Smooth muscle cell (in vitro differentiated cells): Measurements from ENCODE around the gene CLCC1. TPM values are rescaled to one million over a fixed set of nuclear protein-coding genes. Genes with fewer than 3 reads are reported as not detected.
"Not testable (repeated sequence)": the region's sequence is repeated elsewhere in the genome, so short reads cannot be mapped to it uniquely, and the experiment has no call there.

Source experiments
- DNase-seq: peaks from one replicate; lab custom pipeline; 2025; ENCODE audit not compliant: unreplicated experiment; lab: John Stamatoyannopoulos, UW
- H2AFZ ChIP-seq: fragments of 200-600 bp; sonication (generic); 2 replicates; pipeline ENCODE4 v1.6.0; 2016; ENCODE audit warnings: antibody characterized with exemption, low read depth, mild to moderate bottlenecking
- H3F3A ChIP-seq: fragments of 200-600 bp; sonication (generic); 2 replicates; pipeline ENCODE4 v1.6.0; 2017; ENCODE audit warnings: antibody characterized with exemption, low read depth
- H3K27ac ChIP-seq: fragments of 200-600 bp; sonication (generic); 2 replicates; pipeline ENCODE4 v1.5.1; 2016; ENCODE audit warnings: low read depth, mild to moderate bottlenecking
- H3K27me3 ChIP-seq: fragments of 200-600 bp; sonication (generic); 2 replicates; pipeline ENCODE4 v1.6.1; 2016; ENCODE audit warnings: low read depth, mild to moderate bottlenecking
- H3K36me3 ChIP-seq: fragments of 200-600 bp; sonication (generic); 2 replicates; pipeline ENCODE4 v1.5.1; 2016; ENCODE audit warnings: low read depth
- H3K4me1 ChIP-seq: fragments of 200-600 bp; sonication (generic); 2 replicates; pipeline ENCODE4 v1.5.1; 2016; ENCODE audit warnings: low read depth
- H3K4me2 ChIP-seq: fragments of 200-600 bp; sonication (generic); 2 replicates; pipeline ENCODE4 v1.6.0; 2016; ENCODE audit warnings: mild to moderate bottlenecking
- H3K4me3 ChIP-seq: fragments of 200-600 bp; sonication (generic); 2 replicates; pipeline ENCODE4 v1.5.1; 2016; ENCODE audit warnings: mild to moderate bottlenecking
- H3K79me2 ChIP-seq: fragments of 200-600 bp; sonication (generic); 2 replicates; pipeline ENCODE4 v1.6.0; 2016; ENCODE audit warnings: low read depth, mild to moderate bottlenecking
- H3K9ac ChIP-seq: fragments of 200-600 bp; sonication (generic); 2 replicates; pipeline ENCODE4 v1.6.0; 2016; ENCODE audit warnings: low read depth
- H3K9me3 ChIP-seq: fragments of 200-600 bp; sonication (generic); replicated peaks from 2 replicates; pipeline ENCODE4 v1.5.1; 2016; ENCODE audit warnings: low read depth
- H4K20me1 ChIP-seq: fragments of 200-600 bp; sonication (generic); 2 replicates; pipeline ENCODE4 v1.6.0; 2016; ENCODE audit warnings: low read depth
- WGBS: methylation state at CpG from one replicate; pipeline ENCODE4 v1.1.7; 2016; ENCODE audit warnings: low lambda C conversion rate; 5-methylcytosine and 5-hydroxymethylcytosine counted together
- polyA plus RNA-seq: library from polyadenylated mRNA; unstranded; fragments of >200 nt; fragmentation: Nextera tagmentation; extraction: Ambion mirVana; gene quantifications from 2 replicates; pipeline ENCODE4 v1.2.1, GENCODE V29; 2016
- total RNA-seq: library from RNA; depleted of rRNA; stranded (reverse); fragments of >200 nt; gene quantifications from 2 replicates; pipeline ENCODE4 v1.2.3, GENCODE V29; 2014
- TF ChIP-seq, protein P1 (sequence below): fragments of 200-600 bp; sonication (generic); IDR thresholded peaks from 2 replicates; pipeline ENCODE4 v1.5.1; 2017; ENCODE audit warnings: borderline replicate concordance, mild to moderate bottlenecking, antibody characterized with exemption; ENCODE audit not compliant: insufficient read depth, poor library complexity, severe bottlenecking

CLCC1 gene
- 16.3 and 25.3 TPM in 2 replicates for total RNA-seq
- polyA plus RNA-seq, result 20.5 and 23.0 TPM in 2 replicates

DNA sequence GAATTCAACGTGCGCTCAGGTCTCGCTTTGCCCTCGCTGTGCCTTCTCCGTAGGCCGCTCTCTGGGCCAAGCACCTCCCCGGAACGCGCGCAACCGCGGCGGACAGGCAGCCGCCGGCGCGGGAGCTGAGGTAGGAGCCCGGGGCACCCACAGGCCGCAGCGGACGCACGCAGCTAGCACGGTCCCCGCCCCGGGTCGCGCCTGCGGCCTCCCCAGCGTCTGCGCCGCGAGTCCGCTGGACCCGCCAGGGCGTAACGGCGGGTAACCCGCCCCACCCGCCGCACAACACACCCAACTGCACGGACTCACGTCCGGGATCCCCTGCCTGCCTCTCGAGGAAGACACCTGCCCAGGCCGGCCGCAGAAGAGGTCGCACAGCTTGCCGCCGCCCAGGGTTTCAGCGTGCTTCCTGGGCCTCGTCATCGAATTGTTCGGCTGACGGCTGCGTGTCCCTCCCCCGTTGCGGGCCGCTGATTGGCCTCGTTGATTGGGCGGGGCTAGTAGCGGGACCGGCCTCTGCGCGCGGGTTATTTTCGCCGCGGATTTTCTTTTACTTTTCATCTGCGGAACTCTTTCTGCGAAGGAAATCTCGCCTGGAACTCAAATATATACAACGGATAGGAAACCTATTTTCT lies at the start of gene CLCC1:
Gene CLCC1 (minus strand): TSS at position 433 of the 635 bp plus-strand sequence. CDS start 13,047 bp downstream, outside the sequence.
- H3K9ac ChIP-seq, result peak within 1 kb of the TSS; percentile 81

DNA sequence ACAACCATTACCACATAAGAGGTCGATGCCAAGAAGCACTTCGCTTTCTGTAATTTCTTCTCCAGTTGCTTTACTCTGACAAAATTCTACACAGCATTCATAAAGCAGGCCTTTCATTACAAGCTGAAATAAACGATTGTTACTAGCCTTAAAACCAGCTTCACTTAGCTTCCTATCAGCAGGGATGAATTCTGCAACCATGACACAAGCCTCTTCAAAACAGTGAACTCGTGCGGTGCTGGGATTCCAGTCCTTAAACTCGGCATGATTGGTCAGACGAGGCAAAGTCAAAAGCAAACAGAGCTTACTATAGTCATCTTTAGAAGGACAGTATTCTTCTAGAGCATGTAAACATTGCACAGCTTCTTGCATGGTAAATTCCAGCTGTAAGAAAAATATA lies 48.1 kb upstream of the CLCC1 start:
- Histone ChIP-seq H3K4me3 (no peak overlapping the region), H3K79me2 (no peaks in the 10 kb centered on the region), H3K27me3 (no peaks in the 10 kb centered on the region), H3K27ac (no peak overlapping the region), H3K9me3 (no peaks in the 10 kb centered on the region), H4K20me1 (no peaks in the 10 kb centered on the region), H3K36me3 (peaks cover 2% of the 10 kb centered on the region), H2AFZ (no peak overlapping the region), H3K4me2 (no peak overlapping the region), H3F3A (no peaks in the 10 kb centered on the region), H3K9ac (no peak overlapping the region), H3K4me1 (no peaks in the 10 kb centered on the region)
- TF ChIP-seq, protein P1, sequence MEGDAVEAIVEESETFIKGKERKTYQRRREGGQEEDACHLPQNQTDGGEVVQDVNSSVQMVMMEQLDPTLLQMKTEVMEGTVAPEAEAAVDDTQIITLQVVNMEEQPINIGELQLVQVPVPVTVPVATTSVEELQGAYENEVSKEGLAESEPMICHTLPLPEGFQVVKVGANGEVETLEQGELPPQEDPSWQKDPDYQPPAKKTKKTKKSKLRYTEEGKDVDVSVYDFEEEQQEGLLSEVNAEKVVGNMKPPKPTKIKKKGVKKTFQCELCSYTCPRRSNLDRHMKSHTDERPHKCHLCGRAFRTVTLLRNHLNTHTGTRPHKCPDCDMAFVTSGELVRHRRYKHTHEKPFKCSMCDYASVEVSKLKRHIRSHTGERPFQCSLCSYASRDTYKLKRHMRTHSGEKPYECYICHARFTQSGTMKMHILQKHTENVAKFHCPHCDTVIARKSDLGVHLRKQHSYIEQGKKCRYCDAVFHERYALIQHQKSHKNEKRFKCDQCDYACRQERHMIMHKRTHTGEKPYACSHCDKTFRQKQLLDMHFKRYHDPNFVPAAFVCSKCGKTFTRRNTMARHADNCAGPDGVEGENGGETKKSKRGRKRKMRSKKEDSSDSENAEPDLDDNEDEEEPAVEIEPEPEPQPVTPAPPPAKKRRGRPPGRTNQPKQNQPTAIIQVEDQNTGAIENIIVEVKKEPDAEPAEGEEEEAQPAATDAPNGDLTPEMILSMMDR, result no peak
- WGBS, result 86% methylated on average over 7 of the region's 7 CpGs
- DNase-seq, result no peak

More for the DNA sequence above, at the start of gene CLCC1:
- no peaks in the 10 kb centered on the region for H3K9me3 ChIP-seq
- no peaks in the 10 kb centered on the region for H3F3A ChIP-seq
- peak within 1 kb of the TSS; percentile 82 for H3K27ac ChIP-seq
- H3K27me3 ChIP-seq, result no peaks in the 10 kb centered on the region
- peak within 1 kb of the TSS; percentile 92 for H2AFZ ChIP-seq
- TF ChIP-seq, protein P1, result no peak
- H4K20me1 ChIP-seq, result peaks cover 24% of the 10 kb centered on the region
- peaks cover 44% of the 10 kb centered on the region for H3K79me2 ChIP-seq
- peak within 1 kb of the TSS; percentile 72 for H3K4me3 ChIP-seq
- no peaks in the 10 kb centered on the region for H3K36me3 ChIP-seq
- peaks cover 9% of the 10 kb centered on the region for H3K4me1 ChIP-seq
- under 1% methylated on average over 44 of the region's 72 CpGs for WGBS
- peak within 1 kb of the TSS; percentile 85 for H3K4me2 ChIP-seq
- peak; percentile 82 for DNase-seq

DNA sequence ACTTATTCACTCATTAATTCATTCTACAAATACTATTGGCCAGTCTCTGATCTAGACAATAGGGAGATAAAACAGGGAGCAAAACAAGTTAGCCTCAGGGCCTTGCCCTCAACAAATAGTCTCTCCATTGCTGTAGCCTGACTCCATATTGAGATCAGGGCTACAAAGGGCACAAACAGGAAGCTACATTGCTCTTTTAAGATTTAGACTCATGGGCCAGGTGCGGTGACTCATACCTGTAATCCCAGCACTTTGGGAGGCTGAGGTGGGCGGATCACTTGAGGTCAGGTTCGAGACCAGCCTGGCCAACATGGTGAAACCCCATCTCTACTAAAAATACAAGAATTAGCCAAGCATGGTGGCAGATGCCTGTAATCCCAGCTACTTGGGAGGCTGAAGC lies 33.3 kb upstream of the CLCC1 start:
- H3K9me3 ChIP-seq, result peaks cover 17% of the 10 kb centered on the region
- H3K4me1 ChIP-seq, H3K4me3 ChIP-seq, H3K79me2 ChIP-seq, H3K27ac ChIP-seq, H3K9ac ChIP-seq, H3K27me3 ChIP-seq, DNase-seq, H3F3A ChIP-seq, H2AFZ ChIP-seq, H4K20me1 ChIP-seq, H3K4me2 ChIP-seq: not testable (repeated sequence)
- H3K36me3 ChIP-seq, result peaks cover 29% of the 10 kb centered on the region
- 95% methylated on average over 3 of the region's 3 CpGs for WGBS

DNA sequence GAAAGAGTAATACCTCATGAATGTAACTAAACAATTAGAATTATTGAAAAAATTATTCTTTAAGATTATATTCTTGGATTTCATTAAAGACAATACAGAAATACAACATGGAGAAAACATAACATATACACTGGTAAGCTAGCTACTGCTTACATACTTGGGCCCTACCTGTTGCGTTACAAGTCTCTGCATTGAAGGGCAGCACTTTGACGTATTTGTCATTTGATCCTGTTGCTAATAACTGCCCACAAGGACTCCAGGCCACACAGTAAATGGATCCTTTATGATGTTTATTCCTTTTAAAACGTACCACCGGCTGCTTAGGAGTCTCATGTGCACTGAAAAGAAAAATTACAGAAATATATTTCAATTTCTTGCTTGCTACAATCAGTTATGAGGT lies 19.8 kb upstream of the CLCC1 start:
- no peaks in the 10 kb centered on the region for H3K27me3 ChIP-seq
- no peak overlapping the region for H3K27ac ChIP-seq
- H3K9ac ChIP-seq, result no peak overlapping the region
- WGBS, result 87% methylated on average over 4 of the region's 4 CpGs
- no peaks in the 10 kb centered on the region for H3K9me3 ChIP-seq
- no peaks in the 10 kb centered on the region for H4K20me1 ChIP-seq
- peaks cover 8% of the 10 kb centered on the region for H3K36me3 ChIP-seq
- no peaks in the 10 kb centered on the region for H3K4me1 ChIP-seq
- no peak overlapping the region for H3K4me3 ChIP-seq
- H3F3A ChIP-seq, result no peaks in the 10 kb centered on the region
- H3K79me2 ChIP-seq, result no peaks in the 10 kb centered on the region
- TF ChIP-seq, protein P1, result no peak
- H3K4me2 ChIP-seq, result no peak overlapping the region
- H2AFZ ChIP-seq, result no peak overlapping the region
- DNase-seq, result no peak
